Neuronal stem cell (in vitro differentiated cells): Measurements from ENCODE around the gene SLC7A14.

Source experiments
- DNase-seq: peaks from one replicate; pipeline ENCODE4 v3.0.0-alpha.2; 2013; ENCODE audit warnings: low spot score
- H2AFZ ChIP-seq: one replicate; pipeline ENCODE4 v1.6.1; 2013; ENCODE audit warnings: mild to moderate bottlenecking, low read length, inconsistent platforms
- H2AK5ac ChIP-seq: 2 replicates; pipeline ENCODE4 v1.6.1; 2013; ENCODE audit warnings: low read depth, mild to moderate bottlenecking, inconsistent platforms, low read length, moderate library complexity, mixed read lengths
- H2BK120ac ChIP-seq: 2 replicates; pipeline ENCODE4 v1.6.1; 2013; ENCODE audit warnings: low read depth, mild to moderate bottlenecking, inconsistent platforms, low read length, moderate library complexity, mixed read lengths
- H2BK12ac ChIP-seq: one replicate; pipeline ENCODE4 v1.6.1; 2013; ENCODE audit warnings: low read length, inconsistent platforms
- H2BK15ac ChIP-seq: 2 replicates; pipeline ENCODE4 v1.6.1; 2013; ENCODE audit warnings: mild to moderate bottlenecking, low read length, inconsistent platforms, mixed read lengths
- H2BK5ac ChIP-seq: one replicate; pipeline ENCODE4 v1.6.1; 2013; ENCODE audit warnings: inconsistent platforms, mild to moderate bottlenecking, low read length, moderate library complexity
- H3K14ac ChIP-seq: one replicate; pipeline ENCODE4 v1.6.1; 2013; ENCODE audit warnings: low read length, inconsistent platforms
- H3K18ac ChIP-seq: 2 replicates; pipeline ENCODE4 v1.6.1; 2013; ENCODE audit warnings: low read length, inconsistent platforms
- H3K23ac ChIP-seq: 2 replicates; pipeline ENCODE4 v1.6.1; 2013; ENCODE audit warnings: low read depth, mild to moderate bottlenecking, mixed read lengths, low read length, inconsistent platforms; ENCODE audit not compliant: poor library complexity
- H3K27ac ChIP-seq: replicated peaks from 3 replicates; pipeline ENCODE4 v1.5.1; 2013; ENCODE audit warnings: low read length, inconsistent platforms
- H3K27me3 ChIP-seq, 3 experiments: 2 replicates each; pipeline ENCODE4 v1.6.1; 2013; ENCODE audit warnings: low read length in 3 of 3, mild to moderate bottlenecking in 2 of 3, inconsistent platforms in 1 of 3, low read depth in 1 of 3, mixed read lengths in 1 of 3, moderate library complexity in 1 of 3; ENCODE audit not compliant: control insufficient read depth in 3 of 3, insufficient read depth in 3 of 3
- H3K36me3 ChIP-seq, 2 donors: replicated peaks in 1 of 2; 2 replicates each; pipeline ENCODE4 v1.6.1; 2013; ENCODE audit warnings: low read length in 2 of 2; ENCODE audit not compliant: control insufficient read depth in 2 of 2, insufficient read depth in 2 of 2
- H3K4ac ChIP-seq: 2 replicates; pipeline ENCODE4 v1.6.1; 2013; ENCODE audit warnings: inconsistent platforms, mild to moderate bottlenecking, low read length, moderate library complexity
- H3K4me1 ChIP-seq, 2 donors: 1 replicate in 1 of 2; 2 replicates in 1 of 2; pipeline ENCODE4 v1.6.1; 2013; ENCODE audit warnings: low read length in 2 of 2, low read depth in 1 of 2; ENCODE audit not compliant: control insufficient read depth in 2 of 2, insufficient read depth in 1 of 2
- H3K4me2 ChIP-seq: one replicate; pipeline ENCODE4 v1.6.1; 2013; ENCODE audit warnings: mild to moderate bottlenecking, low read length, inconsistent platforms; ENCODE audit not compliant: insufficient read depth, poor library complexity, severe bottlenecking
- H3K4me3 ChIP-seq, 2 donors: 2 replicates each; pipeline ENCODE4 v1.5.1; 2013; ENCODE audit warnings: low read length in 2 of 2, mild to moderate bottlenecking in 2 of 2, inconsistent platforms in 1 of 2, moderate library complexity in 1 of 2
- H3K79me1 ChIP-seq: one replicate; pipeline ENCODE4 v1.6.1; 2013; ENCODE audit warnings: low read depth, mild to moderate bottlenecking, inconsistent platforms, low read length, moderate library complexity
- H3K9ac ChIP-seq: one replicate; pipeline ENCODE4 v1.6.1; 2013; ENCODE audit warnings: mild to moderate bottlenecking, low read depth, low read length, inconsistent platforms; ENCODE audit not compliant: poor library complexity
- H3K9me3 ChIP-seq, 2 donors: replicated peaks in 1 of 2; 2 replicates each; pipeline versions ENCODE3 to v1.6.1; 2013; ENCODE audit warnings: low read length in 2 of 2, mild to moderate bottlenecking in 2 of 2, inconsistent platforms in 1 of 2, low read depth in 1 of 2, mixed read lengths in 1 of 2, moderate library complexity in 1 of 2; ENCODE audit not compliant: control insufficient read depth in 2 of 2, insufficient read depth in 1 of 2
- H4K8ac ChIP-seq: one replicate; pipeline ENCODE4 v1.6.1; 2013; ENCODE audit warnings: low read depth, mild to moderate bottlenecking, inconsistent platforms, low read length, moderate library complexity
- H4K91ac ChIP-seq: one replicate; pipeline ENCODE4 v1.6.1; 2013; ENCODE audit warnings: low read length, low read depth, mild to moderate bottlenecking, inconsistent platforms; ENCODE audit not compliant: poor library complexity
- WGBS, 2 donors: extraction: QIAGEN DNeasy Blood & Tissue Kit; methylation state at CpG; one replicate each; pipeline ENCODE4 v1.1.7; 2013; ENCODE audit warnings: missing lambda C conversion rate in 2 of 2, mixed read lengths in 1 of 2; ENCODE audit not compliant: insufficient read length in 2 of 2, insufficient replicate concordance in 1 of 2; ENCODE audit errors: extremely low coverage in 2 of 2; 5-methylcytosine and 5-hydroxymethylcytosine counted together

Gene SLC7A14

DNA sequence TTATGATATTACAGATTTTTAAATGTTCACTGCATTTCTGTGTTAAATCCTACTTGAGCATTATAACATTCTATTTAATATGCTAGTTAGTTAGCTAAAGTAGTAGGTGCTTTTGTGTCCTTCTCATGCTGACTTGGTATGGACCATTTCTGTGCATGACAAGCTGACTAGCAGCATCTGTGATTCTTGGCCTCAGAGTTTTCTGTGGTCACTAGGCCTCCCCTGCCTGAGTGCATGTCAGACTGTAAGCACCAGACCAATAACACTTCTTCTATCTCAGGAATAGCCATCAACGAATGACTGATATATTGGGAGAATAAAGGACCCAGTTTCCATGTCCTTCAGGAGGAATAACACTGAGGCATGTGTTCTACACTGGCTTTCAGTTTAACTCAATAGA is 22.6 kb upstream of the SLC7A14 start:
- Histone ChIP-seq H2BK12ac (no peak overlapping the region), H2AK5ac (no peak overlapping the region), H2BK15ac (no peak overlapping the region), H4K91ac (no peak overlapping the region), H3K4ac (no peak overlapping the region), H3K4me3 (no peak overlapping the region), H4K8ac (no peak overlapping the region), H3K18ac (no peak overlapping the region), H3K9me3 (no peaks in the 10 kb centered on the region), H3K36me3 (no peaks in the 10 kb centered on the region), H3K9ac (no peak overlapping the region), H3K23ac (no peak overlapping the region), H2AFZ (no peak overlapping the region), H3K14ac (no peak overlapping the region), H3K4me2 (no peak overlapping the region), H3K4me1 (no peaks in the 10 kb centered on the region), H2BK120ac (no peak overlapping the region), H3K79me1 (no peaks in the 10 kb centered on the region), H2BK5ac (no peak overlapping the region), H3K27ac (no peak overlapping the region), H3K27me3 (no peaks in the 10 kb centered on the region)
- DNase-seq = no peak
- WGBS, 2 donors = no CpG with 5 or more reads among the region's 1 CpG

DNA sequence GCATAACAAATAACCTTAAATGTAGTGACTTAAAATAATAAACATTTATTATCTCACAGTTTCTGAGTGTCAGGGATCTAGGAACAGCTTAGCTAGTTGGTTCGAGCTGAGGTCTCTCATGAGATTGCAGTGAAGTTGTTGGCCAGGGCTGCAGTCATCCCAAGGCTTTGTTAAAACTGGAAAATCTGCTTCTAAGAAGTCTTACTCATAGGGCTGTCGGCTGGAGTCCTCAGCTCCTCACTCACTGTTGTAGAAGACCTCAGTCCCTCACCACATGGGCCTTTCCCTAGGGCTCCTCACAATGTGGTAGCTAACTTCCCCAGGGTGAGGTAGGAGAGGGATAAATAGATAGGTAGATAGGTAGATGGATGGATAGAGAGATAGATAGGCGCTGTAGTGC is 20.8 kb upstream of the SLC7A14 start:
- H2AK5ac ChIP-seq = no peak overlapping the region
- H2BK15ac ChIP-seq = no peak overlapping the region
- no peaks in the 10 kb centered on the region for H3K27me3 ChIP-seq
- no peak overlapping the region for H2BK120ac ChIP-seq
- H4K8ac ChIP-seq = no peak overlapping the region
- H3K79me1 ChIP-seq = no peaks in the 10 kb centered on the region
- no peak overlapping the region for H3K4me3 ChIP-seq
- no peak overlapping the region for H3K14ac ChIP-seq
- H3K4me1 ChIP-seq = no peaks in the 10 kb centered on the region
- DNase-seq = no peak
- H2AFZ ChIP-seq = no peak overlapping the region
- no peak overlapping the region for H3K4me2 ChIP-seq
- no peak overlapping the region for H3K18ac ChIP-seq
- H3K27ac ChIP-seq = no peak overlapping the region
- no peak overlapping the region for H4K91ac ChIP-seq
- no peaks in the 10 kb centered on the region for H3K9me3 ChIP-seq
- no peak overlapping the region for H3K9ac ChIP-seq
- no peak overlapping the region for H3K23ac ChIP-seq
- H2BK5ac ChIP-seq = no peak overlapping the region
- H3K36me3 ChIP-seq = no peaks in the 10 kb centered on the region
- no peak overlapping the region for H2BK12ac ChIP-seq
- H3K4ac ChIP-seq = no peak overlapping the region
- WGBS, 2 donors = no CpG with 5 or more reads among the region's 3 CpGs

DNA sequence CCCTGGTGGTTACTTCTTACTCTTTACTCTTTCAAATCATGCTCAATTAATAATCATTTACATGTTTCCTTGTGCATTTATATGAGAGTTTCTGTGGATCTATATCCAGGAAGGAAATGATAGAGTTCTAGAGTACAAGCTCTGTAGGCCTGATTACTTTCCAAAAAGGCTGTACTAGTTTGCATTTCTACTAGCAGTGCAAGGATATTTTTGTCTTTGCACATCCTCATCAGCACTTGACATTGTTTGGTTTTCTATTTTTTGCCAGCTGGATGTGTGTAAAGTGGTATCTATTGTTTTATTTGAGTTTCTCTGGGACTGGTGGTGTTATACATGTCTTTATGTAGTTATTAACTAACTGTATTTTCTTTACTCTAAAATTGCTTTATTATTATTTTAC is 19.6 kb upstream of the SLC7A14 start:
- H3K9me3 ChIP-seq = no peaks in the 10 kb centered on the region

DNA sequence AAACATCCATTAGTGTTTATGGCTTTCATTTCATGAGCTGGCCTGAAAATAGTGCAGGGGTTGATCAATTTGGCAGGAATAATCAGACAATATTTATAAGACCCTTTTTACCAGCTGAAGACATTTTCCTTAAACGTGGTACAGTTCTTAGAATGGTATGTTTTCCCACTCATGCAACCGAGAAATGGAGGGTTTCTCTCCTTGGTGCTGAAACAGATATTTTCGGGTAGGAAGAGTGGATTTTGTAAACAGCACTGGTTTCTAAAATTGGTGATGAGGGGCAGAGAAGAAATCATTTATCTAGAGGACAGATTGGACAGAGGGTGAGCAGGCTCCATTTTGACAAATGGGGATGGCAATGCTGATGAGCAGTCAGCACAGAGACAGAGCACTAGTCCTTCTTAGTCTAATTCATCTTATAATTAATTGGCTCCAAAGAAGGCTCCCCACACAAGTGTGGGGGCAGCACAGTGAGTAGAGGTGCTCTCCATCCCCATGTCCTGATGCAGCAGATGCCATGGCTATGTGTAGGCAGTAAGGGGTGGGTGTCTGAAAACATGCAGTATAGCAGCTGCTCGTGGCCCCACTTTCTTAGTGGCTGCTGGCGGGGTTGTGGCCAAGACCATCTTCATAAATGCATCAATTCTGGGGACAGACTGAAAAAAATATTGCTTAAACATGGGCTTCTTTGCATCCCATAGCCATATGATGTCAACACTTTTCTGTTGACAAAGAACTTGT is 18.1 kb upstream of the SLC7A14 start:
- H2BK120ac ChIP-seq = no peak overlapping the region
- no peak overlapping the region for H4K8ac ChIP-seq
- H3K27ac ChIP-seq = no peak overlapping the region
- no peak overlapping the region for H3K4ac ChIP-seq
- no peak overlapping the region for H3K4me2 ChIP-seq
- no CpG with 5 or more reads among the region's 5 CpGs for WGBS, 2 donors
- H2AFZ ChIP-seq = no peak overlapping the region
- H3K9ac ChIP-seq = no peak overlapping the region
- H3K4me1 ChIP-seq = no peaks in the 10 kb centered on the region
- H3K27me3 ChIP-seq = no peaks in the 10 kb centered on the region
- H2AK5ac ChIP-seq = no peak overlapping the region
- H3K79me1 ChIP-seq = no peaks in the 10 kb centered on the region
- H2BK15ac ChIP-seq = no peak overlapping the region
- no peak overlapping the region for H4K91ac ChIP-seq
- no peaks in the 10 kb centered on the region for H3K9me3 ChIP-seq
- no peak overlapping the region for H3K18ac ChIP-seq
- H3K23ac ChIP-seq = no peak overlapping the region
- H2BK5ac ChIP-seq = no peak overlapping the region
- DNase-seq = no peak
- no peak overlapping the region for H2BK12ac ChIP-seq
- no peak overlapping the region for H3K14ac ChIP-seq
- H3K36me3 ChIP-seq = no peaks in the 10 kb centered on the region
- H3K4me3 ChIP-seq = no peak overlapping the region

More for the DNA sequence above, 19.6 kb upstream of the SLC7A14 start:
- Histone ChIP-seq H3K27me3 (no peaks in the 10 kb centered on the region), H2BK15ac (no peak overlapping the region), H3K4me3 (no peak overlapping the region), H3K14ac (no peak overlapping the region), H3K23ac (no peak overlapping the region), H3K9ac (no peak overlapping the region), H2AK5ac (no peak overlapping the region), H2BK5ac (no peak overlapping the region), H4K91ac (no peak overlapping the region), H4K8ac (no peak overlapping the region), H3K18ac (no peak overlapping the region), H3K4ac (no peak overlapping the region), H3K4me2 (no peak overlapping the region), H3K27ac (no peak overlapping the region), H2BK120ac (no peak overlapping the region), H2AFZ (no peak overlapping the region), H3K36me3 (no peaks in the 10 kb centered on the region), H3K4me1 (no peaks in the 10 kb centered on the region), H3K79me1 (no peaks in the 10 kb centered on the region), H2BK12ac (no peak overlapping the region)
- no peak for DNase-seq
